ENCODE data around the gene TASOR2.

GRCh38 chr10:5659702-5660528 is 24.7 kb upstream of the TASOR2 start:
- TF ChIP-seq CTCF (IDR thresholded peaks at IDR 0.05), result no peak
- no peak for TF ChIP-seq POLR2AphosphoS5 (IDR thresholded peaks at IDR 0.05; ENCODE audit: low read depth, low read length)

Measured in Panc1 (cell line).